Heart right ventricle (tissue), 16 donors: ENCODE results near the gene NUB1. TPM values are rescaled to one million over a fixed set of nuclear protein-coding genes. Genes with fewer than 3 reads are reported as not detected.

Experiments
- ATAC-seq, 8 donors: fragments of 200-7000 bp; cut with Tn5 transposase; one replicate each; pipeline ENCODE4 v1.9.1; 2020; ENCODE audit warnings: mild to moderate bottlenecking in 8 of 8, moderate library complexity in 8 of 8, moderate number of reproducible peaks in 1 of 8
- DNase-seq, 2 donors: peaks; one replicate each; pipeline ENCODE4 v3.0.0-alpha.2; 2020
- H3K27ac ChIP-seq, 10 donors: fragments of 200-600 bp; sonication (generic) in 2 of 10; one replicate each; pipeline versions ENCODE4 v1.5.0 to v1.8.0; 2020 to 2022; ENCODE audit warnings: mild to moderate bottlenecking in 3 of 10
- H3K27me3 ChIP-seq, 7 donors: fragments of 200-600 bp; one replicate each; pipeline ENCODE4 v1.8.0; 2021 to 2022; ENCODE audit warnings: mild to moderate bottlenecking in 2 of 7
- H3K36me3 ChIP-seq, 9 donors: fragments of 200-600 bp; sonication (generic) in 1 of 9; one replicate each; pipeline versions ENCODE4 v1.5.0 to v1.8.0; 2020 to 2022; ENCODE audit warnings: mild to moderate bottlenecking in 2 of 9
- H3K4me1 ChIP-seq, 9 donors: fragments of 200-600 bp; sonication (generic) in 1 of 9; one replicate each; pipeline versions ENCODE4 v1.5.0 to v1.8.0; 2020 to 2022; ENCODE audit warnings: mild to moderate bottlenecking in 4 of 9
- H3K4me3 ChIP-seq, 10 donors: fragments of 200-600 bp; sonication (generic) in 2 of 10; one replicate each; pipeline versions ENCODE4 v1.5.0 to v1.8.0; 2020 to 2022; ENCODE audit warnings: mild to moderate bottlenecking in 7 of 10, moderate library complexity in 2 of 10
- H3K9me3 ChIP-seq, 11 donors: fragments of 200-600 bp in 10 of 11; sonication (generic) in 2 of 11; one replicate each; pipeline versions ENCODE4 v1.5.0 to v1.8.0; 2013 to 2022; ENCODE audit warnings: mild to moderate bottlenecking in 2 of 11, control low read depth in 1 of 11, moderate library complexity in 1 of 11
- CTCF ChIP-seq, 9 donors: fragments of 200-600 bp; sonication (generic) in 2 of 9; IDR thresholded peaks; one replicate each; pipeline versions ENCODE4 v1.5.0 to v1.8.0; 2021 to 2022; ENCODE audit warnings: antibody characterized with exemption in 9 of 9, mild to moderate bottlenecking in 5 of 9, moderate library complexity in 1 of 9
- WGBS, 2 donors: extraction: QIAGEN DNeasy Blood & Tissue Kit; methylation state at CpG; one replicate each; pipeline ENCODE4 v1.1.7; 2013; ENCODE audit warnings: inconsistent platforms in 1 of 2; 5-methylcytosine and 5-hydroxymethylcytosine counted together
- intact Hi-C, 10 donors: fragments of 100-400 bp; cut with DNase I; formaldehyde crosslinking; loops; one replicate each; pipeline versions ENCODE4 v1.11.1 to v1.14.2; 2022
- polyA plus RNA-seq, 2 donors: library from polyadenylated mRNA; stranded (reverse); fragments of 200-250 nt; gene quantifications; one replicate each; pipeline ENCODE4 v1.2.3, GENCODE V29; 2013
- total RNA-seq, 10 donors: library from RNA; stranded (reverse); fragmentation: NEBNext Ultra II Directional in 3 of 10; extraction: Animal tissue kit (Norgen Biotek cat#: 25700) in 3 of 10; gene quantifications; one replicate each; pipeline versions ENCODE4 v1.2.1 to v1.2.4, GENCODE V29; 2021 to 2023
- donor health status: Arrhythmogenic right ventricular cardiomyopathy.
- donor health status: ischemic (EF 13 %, LVEDD 7.1; RV severe dilation, severe dysfunction).
- donor health status: healthy with polysubstance abuse.
- donor health status: DM: no; HTN: yes; CAD: no.
- donor health status: DM: no; HTN: no; CAD: no.
- donor health status: ischemic (EF 25% LVEDD 6.9; RV normal size, moderate dysfunction).
- donor health status: ischemic (EF 25% LVEDD 5.7; RV mildly dilated, moderate dysfunction).
- donor health status: healthy.
- donor health status: DM: yes; HTN: yes; CAD: no.
- donor health status: Ischemic cardiomyopathy.
- donor health status: ischemic (EF 35%, LVEDD 5.7; RV mildly dilated, moderate dysfunction).
- donor health status: nonischemic (EF 11% LVEDD 7.7; RV severe dilation, severe dysfunction).
- donor health status: DM: yes; HTN: yes; CAD: no.
- donor health status: PGD.
- donor health status: ischemic (EF 29% LVEDD 5.4; RV normal size, mild dysfunction).
- donor health status: nonischemic (EF 23%, LVEDD 6.1; RV moderate dilation, normal function).

The NUB1 gene
- total and polyA plus RNA-seq, 12 donors, result 22.6 to 53.0 (median 41.6) TPM

GRCh38 chr7:151319189-151319588 lies 22.4 kb upstream of the NUB1 start:
- 58 to 85% methylated on average over 2 of the region's 2 CpGs for WGBS, 2 donors
- peaks cover 0 to 20% (median 0%) of the 10 kb centered on the region in 11 donors for H3K9me3 ChIP-seq
- no peaks in the 10 kb centered on the region for H3K27me3 ChIP-seq
- H3K27ac ChIP-seq, result no peak overlapping the region
- DNase-seq, result no peak
- ATAC-seq, result no peak
- no peaks in the 10 kb centered on the region for H3K36me3 ChIP-seq
- intact Hi-C loops, result loop anchor here in 3 of 10 donors (5.0 kb wide), 2 partner anchors 33 to 128 kb away; no protein-coding TSS in a partner anchor
- H3K4me3 ChIP-seq, result no peak overlapping the region
- peaks cover 0 to 8% (median under 1%) of the 10 kb centered on the region in 9 donors for H3K4me1 ChIP-seq
- no peak for TF ChIP-seq CTCF (IDR thresholded peaks at IDR 0.05)

GRCh38 chr7:151320263-151320845 lies 21.3 kb upstream of the NUB1 start:
- intact Hi-C loops, result no loop called here
- H3K27me3 ChIP-seq, result no peaks in the 10 kb centered on the region
- no peak for ATAC-seq
- whole genome bisulfite sequencing, 2 donors, result 88 to 95% methylated on average over 5 of the region's 5 CpGs
- peaks cover 0 to under 1% (median 0%) of the 10 kb centered on the region in 9 donors for H3K4me1 ChIP-seq
- TF ChIP-seq CTCF (IDR thresholded peaks at IDR 0.05), result no peak
- no peaks in the 10 kb centered on the region for H3K36me3 ChIP-seq
- no peak overlapping the region for H3K27ac ChIP-seq
- peaks cover 0 to 20% (median 0%) of the 10 kb centered on the region in 11 donors for H3K9me3 ChIP-seq
- no peak for DNase-seq
- H3K4me3 ChIP-seq, result no peak overlapping the region

- 69 to 77% methylated on average over 3 of the region's 3 CpGs for WGBS, 2 donors
- no peaks in the 10 kb centered on the region for H3K36me3 ChIP-seq
- ATAC-seq, result no peak
Observed at GRCh38 chr7:151321341-151321740, 20.3 kb upstream of the NUB1 start.

GRCh38 chr7:151322906-151323305 lies 18.7 kb upstream of the NUB1 start:
- no peaks in the 10 kb centered on the region for H3K27me3 ChIP-seq
- DNase-seq, result no peak
- no peak for ATAC-seq
- no peak for TF ChIP-seq CTCF (IDR thresholded peaks at IDR 0.05)
- H3K36me3 ChIP-seq, result no peaks in the 10 kb centered on the region
- no peak overlapping the region for H3K4me3 ChIP-seq
- intact Hi-C loops, result no loop called here
- H3K9me3 ChIP-seq, result peaks cover 0 to 20% (median 0%) of the 10 kb centered on the region in 11 donors
- no peak overlapping the region for H3K27ac ChIP-seq
- no peaks in the 10 kb centered on the region for H3K4me1 ChIP-seq

More at GRCh38 chr7:151321341-151321740, 20.3 kb upstream of the NUB1 start:
- DNase-seq, result no peak
- no peak overlapping the region for H3K27ac ChIP-seq
- intact Hi-C loops, result no loop called here
- H3K4me1 ChIP-seq, result no peaks in the 10 kb centered on the region
- H3K9me3 ChIP-seq, result peaks cover 0 to 20% (median 0%) of the 10 kb centered on the region in 11 donors
- H3K4me3 ChIP-seq, result no peak overlapping the region
- TF ChIP-seq CTCF (IDR thresholded peaks at IDR 0.05), result no peak
- H3K27me3 ChIP-seq, result no peaks in the 10 kb centered on the region
